HepG2 (cell line): ENCODE measurements around the gene BICDL2. TPM values are rescaled to one million over a fixed set of nuclear protein-coding genes. Genes with fewer than 3 reads are reported as not detected.

Experiments used
- AHR ChIP-seq: IDR thresholded peaks from 2 replicates; pipeline ENCODE4 v1.6.1; 2018; ENCODE audit warnings: missing genetic modification reagents, missing compliant biosample characterization
- BORCS8-MEF2B ChIP-seq: sonication (generic); formaldehyde crosslinking; IDR thresholded peaks from 2 replicates; pipeline ENCODE4 v1.8.0; 2022; ENCODE audit warnings: mild to moderate bottlenecking, missing genetic modification reagents
- CBX5 ChIP-seq: sonication (generic); formaldehyde crosslinking; IDR thresholded peaks from 2 replicates; pipeline ENCODE4 v1.4.0; 2020; ENCODE audit warnings: missing genetic modification reagents, borderline replicate concordance
- CEBPG ChIP-seq: IDR thresholded peaks from 2 replicates; pipeline ENCODE4 v1.6.1; 2016
- FOXK1 ChIP-seq: sonication (generic); formaldehyde crosslinking; IDR thresholded peaks from 2 replicates; pipeline ENCODE4 v1.4.0; 2020; ENCODE audit warnings: low read depth, missing genetic modification reagents, borderline replicate concordance
- GPN1 ChIP-seq: sonication (generic); formaldehyde crosslinking; IDR thresholded peaks from 2 replicates; pipeline ENCODE4 v1.5.1; 2020; ENCODE audit warnings: missing genetic modification reagents, borderline replicate concordance
- HES4 ChIP-seq: sonication (generic); formaldehyde crosslinking; IDR thresholded peaks from 2 replicates; pipeline ENCODE4 v1.9.0; 2021; ENCODE audit warnings: mild to moderate bottlenecking, missing genetic modification reagents, borderline replicate concordance
- HOXA7 ChIP-seq: sonication (generic); formaldehyde crosslinking; IDR thresholded peaks from 2 replicates; pipeline ENCODE4 v1.8.1; 2022; ENCODE audit warnings: mild to moderate bottlenecking, missing genetic modification reagents, moderate library complexity
- MTA3 ChIP-seq: sonication (generic); formaldehyde crosslinking; IDR thresholded peaks from 2 replicates; pipeline ENCODE4 v1.4.0; 2020; ENCODE audit warnings: missing genetic modification reagents
- MTF1 ChIP-seq: sonication (generic); formaldehyde crosslinking; IDR thresholded peaks from 2 replicates; pipeline ENCODE4 v1.5.0; 2020; ENCODE audit warnings: missing genetic modification reagents
- PCBP1 ChIP-seq: fragments of 200-400 bp; formaldehyde crosslinking; IDR thresholded peaks from 2 replicates; pipeline ENCODE4 v1.6.1; 2017; ENCODE audit warnings: mild to moderate bottlenecking, low read depth, low read length, borderline replicate concordance
- PTBP1 ChIP-seq: fragments of 200-400 bp; formaldehyde crosslinking; IDR thresholded peaks from 2 replicates; pipeline ENCODE4 v1.6.1; 2018; ENCODE audit warnings: low read length, low read depth; ENCODE audit not compliant: poor library complexity, severe bottlenecking
- RFX3 ChIP-seq: IDR thresholded peaks from 2 replicates; pipeline ENCODE4 v1.6.1; 2016; ENCODE audit warnings: missing biosample characterization, missing genetic modification reagents
- ZEB1 ChIP-seq: IDR thresholded peaks from 2 replicates; pipeline ENCODE4 v1.6.1; 2012; ENCODE audit warnings: mild to moderate bottlenecking, low read depth, inconsistent platforms; ENCODE audit not compliant: insufficient replicate concordance
- ZNF432 ChIP-seq: sonication (generic); formaldehyde crosslinking; IDR thresholded peaks from 2 replicates; pipeline ENCODE4 v1.5.0; 2020; ENCODE audit warnings: missing genetic modification reagents, mild to moderate bottlenecking, borderline replicate concordance
- ZNF501 ChIP-seq: sonication (generic); formaldehyde crosslinking; IDR thresholded peaks from 2 replicates; pipeline ENCODE4 v1.5.1; 2020; ENCODE audit warnings: mild to moderate bottlenecking, moderate library complexity, missing genetic modification reagents
- ZNF7 ChIP-seq: IDR thresholded peaks from 2 replicates; pipeline ENCODE4 v1.6.1; 2016; ENCODE audit warnings: missing biosample characterization, missing genetic modification reagents
- ZNF746 ChIP-seq: sonication (generic); formaldehyde crosslinking; IDR thresholded peaks from 2 replicates; pipeline ENCODE4 v1.8.0; 2022; ENCODE audit warnings: mild to moderate bottlenecking, missing genetic modification reagents
- ZNF749 ChIP-seq: sonication (generic); formaldehyde crosslinking; IDR thresholded peaks from 2 replicates; pipeline ENCODE4 v1.8.0; 2022; ENCODE audit warnings: mild to moderate bottlenecking, missing genetic modification reagents, moderate library complexity, borderline replicate concordance
- ZNF761 ChIP-seq: sonication (generic); formaldehyde crosslinking; conservative IDR thresholded peaks from 2 replicates; pipeline ENCODE4 v1.4.0; 2020; ENCODE audit warnings: mild to moderate bottlenecking, missing genetic modification reagents
- polyA plus RNA-seq, 8 experiments: library from polyadenylated mRNA; depleted of rRNA in 3 of 8; stranded (reverse) in 7 of 8; unstranded in 1 of 8; fragments of >200 nt; fragmentation: Illumina TruSeq in 4 of 8; extraction: Trizol in 4 of 8; gene quantifications; 2 replicates each; pipeline versions ENCODE4 v1.2.1 to v1.2.3, GENCODE V29; 2011 to 2016; ENCODE audit warnings: low read depth in 4 of 8, missing spikeins in 1 of 8, mixed read lengths in 1 of 8; ENCODE audit not compliant: insufficient read depth in 1 of 8
- total RNA-seq, 5 experiments: library from RNA; depleted of rRNA; stranded (reverse); fragments of >200 nt; fragmentation: Illumina TruSeq; extraction: Trizol; gene quantifications; 2 replicates each; pipeline ENCODE4 v1.2.3, GENCODE V29; 2016; ENCODE audit warnings: low read depth in 1 of 5
- TF ChIP-seq, protein P1 (sequence below), 2 experiments: fragments of 450-650 bp in 1 of 2; sonication (generic) in 1 of 2; formaldehyde crosslinking; IDR thresholded peaks; 2 replicates each; pipeline versions ENCODE4 v1.5.0 to v1.8.0; 2020 to 2022; ENCODE audit warnings: mild to moderate bottlenecking in 1 of 2, missing genetic modification reagents in 1 of 2
- TF ChIP-seq, protein P2 (sequence below): sonication (generic); formaldehyde crosslinking; IDR thresholded peaks from one replicate; pipeline ENCODE4 v1.5.1; 2020; ENCODE audit warnings: mild to moderate bottlenecking, missing genetic modification reagents; ENCODE audit errors: not compliant biosample characterization

The BICDL2 gene
- total and polyA plus RNA-seq, 2 of the 13 experiments (the other 11 are each of a cell fraction or from before 2014, with no cell fraction given), result 0.12 TPM; not detected in 1

DNA sequence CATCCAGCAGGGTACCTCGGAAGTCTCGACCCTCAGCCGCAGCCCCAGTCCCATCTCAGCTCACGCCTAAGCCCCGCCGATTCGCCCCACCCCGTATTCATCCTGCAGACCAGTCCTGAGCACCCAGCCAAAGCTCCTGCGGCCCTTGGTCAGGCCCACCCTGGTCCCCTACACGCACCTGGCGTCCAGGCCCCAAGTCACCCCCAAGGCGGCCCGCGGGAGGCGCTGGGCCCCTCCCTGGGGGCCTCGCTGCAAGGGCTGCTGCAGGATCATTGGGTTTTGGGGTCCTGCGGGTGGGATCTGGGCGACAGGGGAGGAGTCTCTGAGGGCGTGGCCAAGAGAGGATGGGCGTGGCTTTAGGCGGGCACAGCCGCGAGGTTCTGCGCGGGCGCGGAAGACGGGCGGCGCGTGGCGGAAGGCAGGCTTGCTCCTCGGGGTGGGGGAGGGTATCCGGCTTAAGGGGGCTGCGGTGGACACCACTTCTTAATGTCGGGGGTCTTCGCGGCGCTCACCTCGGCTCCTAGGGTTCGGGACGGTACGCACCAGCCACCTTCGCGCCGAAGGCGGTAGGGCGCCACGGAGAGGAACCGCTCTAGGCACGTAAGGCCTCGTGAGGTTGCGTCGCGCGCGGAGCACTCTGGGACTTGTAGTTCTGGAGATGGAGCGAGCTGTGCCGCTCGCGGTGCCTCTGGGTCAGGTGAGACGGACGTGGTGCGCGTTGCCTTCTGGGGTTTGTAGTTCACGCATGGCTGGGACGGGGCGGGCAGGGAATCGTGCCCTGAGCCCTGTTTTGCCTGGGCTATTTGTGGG lies 12.9 kb downstream of the BICDL2 start, which contains the start of the genes HCFC1R1 and THOC6 (continued):
- TF ChIP-seq GPN1 (CRISPR knock-in tag), result peak; percentile 31; the same call in 1 of the 2 replicates
- TF ChIP-seq, protein P1, sequence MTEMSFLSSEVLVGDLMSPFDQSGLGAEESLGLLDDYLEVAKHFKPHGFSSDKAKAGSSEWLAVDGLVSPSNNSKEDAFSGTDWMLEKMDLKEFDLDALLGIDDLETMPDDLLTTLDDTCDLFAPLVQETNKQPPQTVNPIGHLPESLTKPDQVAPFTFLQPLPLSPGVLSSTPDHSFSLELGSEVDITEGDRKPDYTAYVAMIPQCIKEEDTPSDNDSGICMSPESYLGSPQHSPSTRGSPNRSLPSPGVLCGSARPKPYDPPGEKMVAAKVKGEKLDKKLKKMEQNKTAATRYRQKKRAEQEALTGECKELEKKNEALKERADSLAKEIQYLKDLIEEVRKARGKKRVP (CRISPR knock-in tag; IDR thresholded peaks at IDR 0.05), result peak in 1 of 2 experiments; percentile 95; a peak in 2 of 4 replicates
- peak; percentile 92; the same call in 1 of the 2 replicates for TF ChIP-seq ZNF761 (CRISPR knock-in tag)
- no peak for TF ChIP-seq ZNF432 (CRISPR knock-in tag)
- TF ChIP-seq, protein P2, sequence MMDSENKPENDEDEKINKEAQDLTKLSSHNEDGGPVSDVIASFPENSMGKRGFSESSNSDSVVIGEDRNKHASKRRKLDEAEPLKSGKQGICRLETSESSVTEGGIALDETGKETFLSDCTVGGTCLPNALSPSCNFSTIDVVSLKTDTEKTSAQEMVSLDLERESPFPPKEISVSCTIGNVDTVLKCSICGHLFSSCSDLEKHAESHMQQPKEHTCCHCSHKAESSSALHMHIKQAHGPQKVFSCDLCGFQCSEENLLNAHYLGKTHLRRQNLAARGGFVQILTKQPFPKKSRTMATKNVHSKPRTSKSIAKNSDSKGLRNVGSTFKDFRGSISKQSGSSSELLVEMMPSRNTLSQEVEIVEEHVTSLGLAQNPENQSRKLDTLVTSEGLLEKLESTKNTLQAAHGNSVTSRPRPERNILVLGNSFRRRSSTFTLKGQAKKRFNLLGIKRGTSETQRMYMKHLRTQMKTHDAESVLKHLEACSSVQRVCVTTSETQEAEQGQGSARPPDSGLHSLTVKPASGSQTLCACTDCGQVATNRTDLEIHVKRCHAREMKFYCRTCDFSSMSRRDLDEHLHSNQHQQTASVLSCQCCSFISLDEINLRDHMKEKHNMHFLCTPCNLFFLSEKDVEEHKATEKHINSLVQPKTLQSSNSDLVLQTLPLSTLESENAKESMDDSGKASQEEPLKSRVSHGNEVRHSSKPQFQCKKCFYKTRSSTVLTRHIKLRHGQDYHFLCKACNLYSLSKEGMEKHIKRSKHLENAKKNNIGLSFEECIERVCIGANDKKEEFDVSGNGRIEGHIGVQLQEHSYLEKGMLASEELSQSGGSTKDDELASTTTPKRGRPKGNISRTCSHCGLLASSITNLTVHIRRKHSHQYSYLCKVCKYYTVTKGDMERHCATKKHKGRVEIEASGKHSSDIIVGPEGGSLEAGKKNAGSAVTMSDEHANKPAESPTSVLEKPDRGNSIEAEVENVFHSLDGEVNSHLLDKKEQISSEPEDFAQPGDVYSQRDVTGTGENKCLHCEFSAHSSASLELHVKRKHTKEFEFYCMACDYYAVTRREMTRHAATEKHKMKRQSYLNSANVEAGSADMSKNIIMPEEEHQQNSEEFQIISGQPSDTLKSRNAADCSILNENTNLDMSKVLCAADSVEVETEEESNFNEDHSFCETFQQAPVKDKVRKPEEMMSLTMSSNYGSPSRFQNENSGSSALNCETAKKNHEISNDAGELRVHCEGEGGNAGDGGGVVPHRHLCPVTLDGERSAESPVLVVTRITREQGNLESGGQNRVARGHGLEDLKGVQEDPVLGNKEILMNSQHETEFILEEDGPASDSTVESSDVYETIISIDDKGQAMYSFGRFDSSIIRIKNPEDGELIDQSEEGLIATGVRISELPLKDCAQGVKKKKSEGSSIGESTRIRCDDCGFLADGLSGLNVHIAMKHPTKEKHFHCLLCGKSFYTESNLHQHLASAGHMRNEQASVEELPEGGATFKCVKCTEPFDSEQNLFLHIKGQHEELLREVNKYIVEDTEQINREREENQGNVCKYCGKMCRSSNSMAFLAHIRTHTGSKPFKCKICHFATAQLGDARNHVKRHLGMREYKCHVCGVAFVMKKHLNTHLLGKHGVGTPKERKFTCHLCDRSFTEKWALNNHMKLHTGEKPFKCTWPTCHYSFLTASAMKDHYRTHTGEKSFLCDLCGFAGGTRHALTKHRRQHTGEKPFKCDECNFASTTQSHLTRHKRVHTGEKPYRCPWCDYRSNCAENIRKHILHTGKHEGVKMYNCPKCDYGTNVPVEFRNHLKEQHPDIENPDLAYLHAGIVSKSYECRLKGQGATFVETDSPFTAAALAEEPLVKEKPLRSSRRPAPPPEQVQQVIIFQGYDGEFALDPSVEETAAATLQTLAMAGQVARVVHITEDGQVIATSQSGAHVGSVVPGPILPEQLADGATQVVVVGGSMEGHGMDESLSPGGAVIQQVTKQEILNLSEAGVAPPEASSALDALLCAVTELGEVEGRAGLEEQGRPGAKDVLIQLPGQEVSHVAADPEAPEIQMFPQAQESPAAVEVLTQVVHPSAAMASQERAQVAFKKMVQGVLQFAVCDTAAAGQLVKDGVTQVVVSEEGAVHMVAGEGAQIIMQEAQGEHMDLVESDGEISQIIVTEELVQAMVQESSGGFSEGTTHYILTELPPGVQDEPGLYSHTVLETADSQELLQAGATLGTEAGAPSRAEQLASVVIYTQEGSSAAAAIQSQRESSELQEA (CRISPR knock-in tag), result peak; percentile 89
- no peak for TF ChIP-seq ZNF7 (CRISPR knock-in tag)
- TF ChIP-seq CEBPG (CRISPR knock-in tag), result peak; percentile 81
- no peak for TF ChIP-seq ZNF749 (CRISPR knock-in tag)
- no peak for TF ChIP-seq MTA3 (CRISPR knock-in tag)
- peak; percentile 58; the same call in 1 of the 2 replicates for TF ChIP-seq HES4 (CRISPR knock-in tag)
- peak; percentile 84 for TF ChIP-seq FOXK1 (CRISPR knock-in tag)
- TF ChIP-seq AHR (CRISPR knock-in tag), result no peak
- no peak for TF ChIP-seq MTF1 (CRISPR knock-in tag)
- TF ChIP-seq ZEB1, result no peak
- peak; percentile 76 for TF ChIP-seq CBX5 (CRISPR knock-in tag)
- peak; percentile 94 for TF ChIP-seq BORCS8-MEF2B (CRISPR knock-in tag)
- TF ChIP-seq PCBP1, result peak; percentile 96
- no peak for TF ChIP-seq ZNF746 (CRISPR knock-in tag)
- peak; percentile 90 for TF ChIP-seq PTBP1
- no peak for TF ChIP-seq RFX3 (CRISPR knock-in tag)
- no peak for TF ChIP-seq HOXA7
- peak; percentile 98 for TF ChIP-seq ZNF501 (CRISPR knock-in tag)
